HG03108 (cell line): ENCODE results near the gene ASTE1.
A peak's percentile ranks its signal among the peaks of the same experiment; 100 is the strongest.
"Not testable (repeated sequence)": the region's sequence is repeated elsewhere in the genome, so short reads cannot be mapped to it uniquely, and the experiment has no call there.

Experiments used
- ATAC-seq: cut with Tn5 transposase; IDR thresholded peaks from one replicate; pipeline ENCODE4 v1.9.1; 2021; ENCODE audit warnings: moderate library complexity; ENCODE audit not compliant: unreplicated experiment

ASTE1 gene, protein sequence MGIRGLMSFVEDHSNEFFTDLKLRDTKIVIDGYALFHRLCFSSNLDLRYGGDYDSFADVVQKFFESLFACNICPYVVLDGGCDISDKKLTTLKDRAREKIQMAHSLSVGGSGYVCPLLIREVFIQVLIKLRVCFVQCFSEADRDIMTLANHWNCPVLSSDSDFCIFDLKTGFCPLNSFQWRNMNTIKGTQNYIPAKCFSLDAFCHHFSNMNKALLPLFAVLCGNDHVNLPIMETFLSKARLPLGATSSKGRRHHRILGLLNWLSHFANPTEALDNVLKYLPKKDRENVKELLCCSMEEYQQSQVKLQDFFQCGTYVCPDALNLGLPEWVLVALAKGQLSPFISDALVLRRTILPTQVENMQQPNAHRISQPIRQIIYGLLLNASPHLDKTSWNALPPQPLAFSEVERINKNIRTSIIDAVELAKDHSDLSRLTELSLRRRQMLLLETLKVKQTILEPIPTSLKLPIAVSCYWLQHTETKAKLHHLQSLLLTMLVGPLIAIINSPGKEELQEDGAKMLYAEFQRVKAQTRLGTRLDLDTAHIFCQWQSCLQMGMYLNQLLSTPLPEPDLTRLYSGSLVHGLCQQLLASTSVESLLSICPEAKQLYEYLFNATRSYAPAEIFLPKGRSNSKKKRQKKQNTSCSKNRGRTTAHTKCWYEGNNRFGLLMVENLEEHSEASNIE

DNA sequence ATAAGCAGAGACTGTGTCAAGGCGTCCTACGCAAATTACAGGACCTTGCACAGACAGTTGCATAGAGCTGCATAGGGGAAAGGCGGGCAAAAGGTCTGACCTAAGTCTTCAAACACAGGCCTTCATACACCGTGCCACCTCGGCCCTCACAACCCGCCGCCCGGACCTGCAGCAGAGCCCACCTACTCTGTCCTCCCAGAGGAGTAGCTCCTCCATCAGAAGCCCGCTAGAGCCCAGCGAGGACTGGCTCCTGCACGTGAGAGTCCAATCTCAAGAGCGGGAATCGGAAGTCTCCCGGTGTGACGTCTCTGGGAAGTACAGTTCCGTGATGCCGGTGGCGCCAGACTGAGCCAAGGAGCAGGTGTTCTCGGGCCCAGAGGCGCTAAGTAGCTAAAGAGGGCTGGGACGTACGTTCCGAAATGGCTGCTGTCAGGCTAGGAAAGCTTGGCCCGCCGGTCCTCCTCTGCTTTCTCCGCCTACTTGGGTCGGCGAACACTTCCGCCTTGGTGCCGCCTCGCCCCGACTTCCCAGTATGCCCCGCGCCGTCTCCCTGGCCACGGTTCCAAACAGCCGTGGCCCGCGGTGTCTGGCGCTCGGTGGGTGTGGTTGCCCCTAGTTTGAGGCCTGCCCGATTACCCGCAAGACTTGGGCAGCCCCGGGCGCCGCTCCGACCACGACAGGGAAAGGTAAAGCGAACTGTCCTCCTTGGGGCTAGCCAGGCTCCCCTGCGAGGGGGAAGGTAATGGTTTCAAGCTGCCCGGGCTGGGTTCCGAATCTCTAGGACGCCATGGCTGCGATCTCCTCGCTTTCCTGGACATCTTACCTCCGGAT, at the start of gene ASTE1, which contains the start of gene NEK11:
Gene ASTE1, minus strand, starts transcription at position 505 of the 831 bp plus-strand sequence. CDS start 1,519 bp downstream, outside the sequence.
Gene NEK11, plus strand, starts transcription at position 557 of the 831 bp plus-strand sequence. CDS start 2,832 bp downstream, outside the sequence.
- peak; percentile 98 for ATAC-seq

DNA sequence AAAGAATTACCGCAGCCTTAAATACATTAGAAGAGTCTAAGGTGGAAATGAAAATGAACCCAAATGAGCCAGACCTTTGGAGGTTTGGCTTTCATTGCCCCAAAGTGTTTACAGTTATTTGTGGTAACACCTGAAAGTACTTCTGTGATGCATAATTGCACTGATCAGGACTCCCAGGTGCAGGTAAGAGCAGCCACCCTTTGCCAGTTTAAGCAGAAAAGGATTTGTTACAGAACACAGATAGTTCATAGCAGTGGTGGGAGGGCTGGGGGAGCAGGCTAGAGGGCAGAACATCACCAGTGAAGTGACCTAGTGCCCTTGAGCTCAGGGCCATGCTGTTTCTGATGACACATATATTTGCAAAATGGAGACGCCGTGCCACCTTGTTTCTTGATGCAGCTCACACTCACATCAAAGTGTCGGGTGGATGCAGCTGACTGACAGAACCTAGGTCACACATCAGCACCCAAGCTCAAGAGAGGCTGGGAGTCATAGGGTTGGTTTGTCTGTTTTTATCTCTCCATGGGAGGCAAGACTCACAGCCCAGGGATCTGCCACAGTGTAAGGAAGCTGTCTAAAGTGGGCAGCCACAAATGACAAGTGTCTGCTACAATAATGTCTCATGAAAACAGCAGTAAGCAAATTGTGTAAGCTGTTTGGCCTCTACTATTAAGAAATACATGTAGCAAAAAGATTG, 49.2 kb upstream of the ASTE1 start:
- no peak for ATAC-seq

DNA sequence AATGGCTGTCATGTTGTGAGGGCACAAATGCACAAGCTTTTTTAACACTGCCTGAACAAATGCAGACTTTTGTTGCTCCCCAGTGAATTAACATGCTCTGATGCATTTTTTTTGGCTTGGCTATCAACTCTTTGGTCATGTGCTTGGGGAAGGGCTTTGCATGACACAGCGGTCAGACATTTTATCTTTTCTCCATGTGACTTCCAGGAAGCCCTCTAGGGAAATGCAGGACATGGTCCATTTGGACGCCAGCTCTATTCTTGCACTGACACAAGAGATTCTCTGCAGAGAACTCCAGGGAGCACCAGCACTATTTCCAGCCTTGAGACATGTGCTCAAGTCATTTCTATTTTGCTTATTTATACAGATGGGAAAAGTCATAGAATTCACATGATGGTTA, 46.2 kb upstream of the ASTE1 start:
- no peak for ATAC-seq

DNA sequence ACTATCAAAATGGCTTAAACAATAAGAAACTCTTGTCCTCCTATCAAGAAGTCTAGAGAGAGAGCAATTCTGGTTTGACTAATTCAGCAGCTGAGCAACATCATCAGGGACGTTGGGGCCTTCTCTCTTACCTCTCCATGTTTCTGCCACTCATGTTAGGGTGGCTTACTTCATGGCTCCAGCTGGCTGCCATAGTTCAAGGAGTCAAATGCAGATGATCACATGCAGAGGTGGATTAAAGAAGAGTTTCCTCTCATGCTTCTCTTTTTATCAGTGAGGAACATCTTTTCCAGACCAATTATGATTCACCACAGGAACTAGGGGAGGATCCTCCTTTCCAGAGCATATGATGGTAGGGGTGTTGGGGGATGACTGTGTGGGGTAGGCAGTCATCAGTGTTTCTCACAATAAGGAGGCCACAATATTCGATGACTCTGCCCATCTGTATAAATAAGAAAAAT, 45.5 kb upstream of the ASTE1 start:
- ATAC-seq, result no peak

DNA sequence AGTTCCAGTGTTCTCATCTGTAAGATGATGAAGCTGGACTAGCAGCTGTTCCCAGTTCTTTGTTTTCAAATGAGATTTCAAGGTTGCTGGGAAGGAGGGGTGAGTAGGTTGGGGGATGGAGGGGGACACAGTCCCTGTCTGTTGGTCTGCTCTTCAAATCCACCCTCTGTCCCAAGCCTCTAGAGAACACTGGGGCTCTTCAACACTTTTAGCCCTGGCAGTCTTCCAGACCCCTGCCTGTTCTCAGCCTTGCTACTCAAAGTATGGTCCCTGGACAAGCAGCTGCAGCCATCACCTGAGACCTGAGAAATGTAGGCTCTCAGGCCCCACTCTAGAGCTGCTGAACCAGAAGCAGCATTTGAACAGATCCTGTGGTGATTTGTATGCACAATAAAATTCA, 41.4 kb upstream of the ASTE1 start:
- ATAC-seq, result peak; percentile 44

DNA sequence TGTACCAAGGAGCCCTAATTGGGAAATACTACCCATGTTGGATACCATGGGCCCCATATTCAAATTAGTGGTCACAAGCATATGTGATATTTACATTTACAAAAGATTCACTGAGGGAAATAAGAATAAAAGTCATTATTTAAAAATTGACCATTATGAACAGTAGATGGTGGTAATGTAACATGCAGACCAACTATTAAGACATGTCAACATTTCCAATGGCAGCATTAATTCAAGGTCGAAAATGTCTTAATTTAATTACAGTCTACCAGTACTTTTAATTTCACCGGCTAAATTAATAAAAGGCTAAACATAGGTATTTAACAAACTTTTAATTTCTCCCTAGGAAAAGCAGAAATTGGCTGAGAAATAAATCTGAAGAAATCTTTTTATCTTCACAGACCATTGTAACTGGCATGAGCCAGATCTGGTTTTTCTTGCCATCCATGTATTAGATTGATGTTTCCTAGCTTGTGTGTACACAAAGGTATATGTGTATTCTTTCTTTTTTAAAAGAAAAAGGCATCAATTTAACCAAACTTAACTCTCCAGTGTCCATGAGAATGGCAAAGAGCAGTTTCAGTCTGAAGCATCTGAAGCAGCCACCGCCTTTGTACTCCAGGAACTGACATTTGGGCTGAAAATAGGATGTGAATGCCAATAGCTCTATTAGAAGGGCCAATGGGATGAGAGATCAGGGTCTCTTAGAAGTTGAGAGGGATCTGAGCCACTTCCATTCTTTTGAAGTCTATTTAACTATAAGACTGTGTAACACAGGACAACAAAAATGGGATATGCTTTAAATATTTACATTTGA, 26.6 kb upstream of the ASTE1 start:
- ATAC-seq, result no peak

DNA sequence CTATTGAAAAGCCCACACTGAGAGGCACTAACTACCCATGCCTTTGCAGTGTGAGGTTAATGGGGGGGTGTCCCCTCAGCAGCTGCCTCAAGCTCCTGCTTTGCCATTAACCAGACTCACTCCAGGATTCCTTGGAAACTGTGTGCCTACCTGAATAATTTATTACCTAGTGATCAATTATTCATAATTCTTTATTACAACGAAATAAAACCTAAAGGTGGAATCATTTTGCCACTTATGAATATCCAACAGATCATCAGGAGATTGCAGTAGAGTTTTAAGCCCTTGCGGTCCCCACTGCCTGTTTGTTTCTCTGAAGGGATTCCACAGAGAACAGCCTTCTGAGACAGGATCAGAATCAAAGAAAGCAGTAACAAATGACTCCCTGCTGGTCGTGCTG, 23.4 kb upstream of the ASTE1 start:
- no peak for ATAC-seq

DNA sequence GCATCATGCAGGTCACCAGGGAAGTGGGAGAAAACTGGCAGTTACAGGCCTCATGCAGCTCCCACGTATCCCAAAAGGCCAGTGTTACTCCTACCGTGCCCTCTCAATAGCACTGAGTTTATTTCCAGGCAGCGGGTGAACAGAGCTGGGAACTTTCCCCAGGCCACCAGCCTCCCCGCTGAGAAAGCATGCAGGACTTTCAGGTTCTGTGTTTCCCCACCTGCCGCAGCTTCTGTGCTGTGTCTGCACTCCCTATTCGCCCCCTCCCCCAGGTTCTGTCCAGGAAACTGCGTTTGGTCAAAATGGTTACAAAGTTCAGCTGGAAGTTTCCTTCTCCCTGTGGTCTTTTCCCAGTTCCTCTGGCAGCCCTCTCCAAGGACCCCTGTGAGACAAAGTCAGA, 21.4 kb upstream of the ASTE1 start:
- ATAC-seq, result no peak

DNA sequence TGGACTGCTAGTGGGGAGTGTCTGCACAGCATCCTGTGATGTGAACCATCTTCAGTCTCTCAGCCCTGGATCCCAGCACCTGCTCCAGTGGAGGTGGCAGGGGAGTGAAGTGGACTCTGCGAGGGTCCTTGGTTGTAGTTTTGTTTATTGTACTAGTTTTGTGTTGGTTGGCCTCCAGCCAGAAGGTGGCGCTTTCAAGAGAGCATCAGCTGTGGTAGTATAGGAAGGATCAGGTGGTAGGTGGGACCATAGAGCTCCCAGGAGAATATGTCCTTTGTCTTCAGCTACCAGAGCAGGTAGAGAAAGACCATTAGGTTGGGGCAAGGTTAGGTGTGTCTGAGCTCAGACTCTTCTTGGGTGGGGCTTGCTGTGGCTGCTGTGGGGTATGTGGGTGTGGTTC, 21.0 kb upstream of the ASTE1 start:
- no peak for ATAC-seq

DNA sequence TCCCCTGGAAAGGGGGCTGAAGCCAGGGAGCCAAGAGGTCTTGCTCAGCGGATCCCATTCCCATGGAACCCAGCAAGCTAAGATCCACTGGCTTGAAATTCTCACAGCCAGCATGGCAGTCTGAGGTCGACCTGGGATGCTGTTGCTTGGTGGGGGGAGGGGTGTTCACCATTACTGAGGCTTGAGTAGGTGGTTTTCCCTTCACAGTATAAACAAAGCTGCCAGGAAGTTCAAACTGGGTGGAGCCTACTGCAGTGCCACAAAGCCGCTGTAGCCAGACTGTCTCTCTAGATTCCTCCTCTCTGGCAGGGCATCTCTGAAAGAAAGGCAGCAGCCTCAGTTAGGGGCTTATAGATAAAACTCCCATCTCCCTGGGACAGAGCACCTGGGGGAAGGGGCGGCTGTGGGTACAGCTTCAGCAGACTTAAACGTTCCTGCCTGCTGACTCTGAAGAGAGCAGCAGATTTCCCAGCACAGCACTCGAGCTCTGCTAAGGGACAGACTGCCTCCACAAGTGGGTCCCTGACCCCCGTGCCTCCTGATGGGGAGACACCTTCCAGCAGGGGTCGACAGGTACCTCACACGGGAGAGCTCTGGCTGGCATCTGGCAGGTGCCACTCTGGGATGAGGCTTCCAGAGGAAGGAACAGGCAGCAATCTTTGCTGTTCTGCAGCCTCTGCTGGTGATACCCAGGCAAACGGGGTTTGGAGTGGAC, 15.8 kb upstream of the ASTE1 start:
- not testable (repeated sequence) for ATAC-seq

DNA sequence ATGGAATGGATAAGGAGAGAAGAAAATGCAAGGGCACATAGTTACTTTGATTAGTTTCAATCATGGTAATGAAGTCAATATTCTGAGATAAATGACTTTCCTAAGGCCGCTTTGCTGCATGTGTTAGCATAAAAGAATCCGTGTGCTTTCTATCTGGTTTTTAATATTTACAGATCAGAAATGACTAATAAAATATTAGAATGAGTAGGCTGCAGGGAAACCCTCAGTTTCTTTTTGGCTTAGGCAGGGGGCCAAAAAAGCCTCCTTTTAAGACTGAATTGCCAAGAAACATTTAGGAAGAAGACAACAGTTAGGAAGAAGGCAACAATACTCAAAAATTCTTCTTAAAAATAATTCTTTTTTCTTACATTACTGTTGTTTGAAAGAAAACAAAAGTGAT, 11.7 kb upstream of the ASTE1 start:
- no peak for ATAC-seq

DNA sequence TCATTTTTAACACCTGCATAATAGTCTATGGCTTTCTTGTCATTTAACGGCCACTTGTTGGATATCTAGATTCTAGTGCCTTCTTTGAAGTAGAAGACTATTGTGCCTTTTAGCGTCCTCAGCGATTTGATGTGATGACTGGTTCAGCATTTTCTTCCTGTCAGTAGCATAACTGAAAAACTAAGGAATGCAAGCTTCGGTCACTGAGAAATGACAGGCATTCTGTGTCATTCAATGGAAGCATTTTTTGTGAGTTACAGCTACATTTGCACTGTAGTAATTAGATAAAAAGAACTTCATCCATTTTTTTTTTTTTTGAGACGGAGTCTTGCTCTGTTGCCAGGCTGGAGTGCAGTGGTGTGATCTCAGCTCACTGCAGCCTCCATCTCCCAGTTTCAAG, 10.4 kb upstream of the ASTE1 start:
- no peak for ATAC-seq

DNA sequence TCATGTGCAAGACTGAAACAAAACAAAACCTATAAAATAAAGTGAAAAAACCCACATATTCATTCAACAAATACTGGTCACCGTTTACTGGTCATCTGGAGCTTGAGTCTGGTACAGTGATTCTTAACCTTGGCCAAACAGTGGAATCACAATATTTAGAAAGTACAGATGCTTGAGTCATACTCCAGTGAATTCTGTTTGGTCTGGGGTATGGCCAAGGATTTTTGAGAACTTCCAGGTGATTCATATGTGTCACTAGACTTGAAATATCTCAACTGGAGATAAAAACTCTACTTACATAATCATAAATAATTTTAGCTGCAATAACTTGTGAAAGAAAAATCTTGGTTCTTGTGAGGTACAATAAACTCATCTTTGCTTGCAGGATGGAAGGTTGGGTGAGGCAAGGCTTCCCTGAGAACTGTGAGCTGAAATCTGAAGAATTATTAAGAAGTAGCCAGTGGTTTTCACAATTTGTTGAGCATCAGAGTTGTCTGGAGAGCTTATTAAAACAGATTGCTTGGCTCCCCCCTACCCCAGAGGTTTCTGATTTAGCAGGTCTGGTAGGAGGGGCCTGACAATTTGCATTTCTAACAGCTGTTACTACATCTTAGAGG, 9.7 kb upstream of the ASTE1 start:
- no peak for ATAC-seq

DNA sequence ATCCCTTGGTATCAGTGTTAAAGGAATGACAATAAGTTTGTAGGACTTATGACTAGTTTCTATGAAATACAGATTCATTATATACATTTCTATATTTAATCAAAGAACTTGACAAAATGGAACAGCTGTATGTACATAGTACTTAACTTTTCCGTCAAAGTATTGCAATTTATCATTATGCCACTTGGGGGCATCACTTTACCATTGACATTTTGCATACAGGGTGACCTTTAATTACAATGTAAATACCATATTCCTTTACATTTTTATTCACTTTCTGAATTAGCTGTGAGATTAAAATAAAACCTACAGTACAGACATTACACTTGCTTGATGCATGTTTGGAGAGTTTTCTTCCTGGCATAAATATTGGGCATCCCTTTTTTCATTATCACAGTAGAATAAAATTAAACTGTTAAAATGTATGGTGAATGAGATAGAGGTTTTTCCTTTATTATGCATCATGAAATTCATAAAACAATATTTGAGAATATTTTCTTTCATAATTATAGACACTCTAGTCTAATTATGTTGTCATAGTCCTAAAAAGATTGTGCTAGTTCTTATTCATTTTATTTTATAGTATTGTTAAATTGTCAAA, 7.0 kb upstream of the ASTE1 start:
- ATAC-seq, result no peak

DNA sequence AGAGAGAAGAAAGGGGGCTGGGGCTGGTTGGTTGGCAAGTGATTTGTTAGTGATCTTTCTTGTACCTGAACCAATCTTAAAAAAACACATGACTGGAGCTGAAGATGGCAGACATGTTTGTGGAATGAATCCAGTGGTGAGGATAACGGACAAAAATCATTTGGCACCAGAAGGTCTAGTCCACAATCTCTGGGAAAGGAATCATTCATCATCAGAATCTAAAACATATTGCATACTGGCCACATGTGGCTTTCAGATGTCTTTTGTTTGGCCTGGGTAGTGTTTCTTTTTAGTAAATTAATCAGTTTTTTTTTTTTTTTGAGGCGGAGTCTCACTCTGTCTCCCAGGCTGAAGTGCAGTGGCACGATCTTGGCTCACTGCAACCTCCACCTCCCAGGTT, 5.0 kb upstream of the ASTE1 start:
- no peak for ATAC-seq

DNA sequence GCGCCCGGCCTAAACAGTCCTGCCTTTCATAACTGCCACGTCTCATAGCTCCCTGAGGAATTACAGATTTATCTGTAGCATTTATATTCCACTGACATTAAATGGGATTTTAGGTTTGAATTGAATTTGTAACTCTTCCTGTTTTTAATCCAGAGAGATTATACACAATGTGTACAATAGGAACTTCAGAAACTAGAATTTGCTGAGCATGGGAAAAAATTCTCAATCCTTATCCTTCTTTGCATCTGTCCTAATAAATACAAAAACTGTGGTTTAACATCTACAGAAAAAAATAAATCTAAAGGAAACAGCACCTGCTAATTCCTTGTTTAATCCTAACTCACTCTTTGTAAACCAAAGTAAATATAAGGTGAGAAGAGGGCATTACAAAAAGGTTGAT, 2.2 kb upstream of the ASTE1 start:
- no peak for ATAC-seq

DNA sequence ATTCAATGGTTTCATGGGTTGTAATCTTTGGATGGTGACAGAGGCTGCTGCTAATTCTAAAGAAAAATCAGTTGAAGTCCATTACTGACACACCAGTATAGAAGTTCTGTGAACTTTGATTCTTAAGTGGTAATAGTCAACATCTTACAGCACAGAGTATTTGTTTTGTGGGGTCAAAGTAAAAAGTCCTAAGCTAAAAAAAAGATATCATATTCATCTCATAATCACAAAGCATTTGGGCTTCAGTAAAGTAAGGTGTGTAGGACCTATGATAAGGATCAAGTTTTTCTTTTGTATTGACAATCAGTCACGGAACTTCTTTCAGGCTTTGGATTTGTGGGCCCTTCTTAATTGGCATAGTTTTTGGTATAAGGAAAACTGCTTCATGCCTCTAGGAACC, 1.1 kb downstream of the ASTE1 start:
- ATAC-seq, result no peak

DNA sequence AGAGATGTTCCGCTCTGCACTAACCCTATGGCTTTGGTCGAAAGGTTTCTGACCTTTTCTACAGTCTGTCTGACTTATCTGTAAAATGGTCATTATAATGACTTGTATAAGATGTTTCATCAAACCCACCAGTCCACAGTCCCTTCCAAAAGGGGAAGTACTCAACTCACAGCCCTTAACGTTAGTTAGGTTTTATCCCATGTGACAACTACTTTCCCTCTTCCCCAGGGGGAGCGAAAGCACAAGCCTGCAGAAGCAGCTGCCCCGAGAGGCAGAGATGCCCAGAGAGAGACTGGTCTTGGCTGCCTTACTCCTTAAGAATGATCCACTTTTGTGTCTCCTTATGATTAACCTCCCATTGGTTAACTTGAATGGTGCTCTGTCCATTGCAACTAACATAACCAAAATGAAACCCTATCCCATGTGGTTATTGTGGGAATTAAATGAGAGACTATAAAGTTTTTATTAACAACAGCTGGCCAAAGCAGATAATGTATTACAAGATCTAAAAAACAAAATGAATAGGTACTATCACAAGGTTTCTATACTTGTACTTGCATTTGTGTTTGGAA, 6.4 kb downstream of the ASTE1 start:
- no peak for ATAC-seq
